ENCODE data around the gene FUT7. TPM values are rescaled to one million over a fixed set of nuclear protein-coding genes. Genes with fewer than 3 reads are reported as not detected.

FUT7 gene
- total RNA-seq, 4 donors from 2014 or later, result not detected

DNA sequence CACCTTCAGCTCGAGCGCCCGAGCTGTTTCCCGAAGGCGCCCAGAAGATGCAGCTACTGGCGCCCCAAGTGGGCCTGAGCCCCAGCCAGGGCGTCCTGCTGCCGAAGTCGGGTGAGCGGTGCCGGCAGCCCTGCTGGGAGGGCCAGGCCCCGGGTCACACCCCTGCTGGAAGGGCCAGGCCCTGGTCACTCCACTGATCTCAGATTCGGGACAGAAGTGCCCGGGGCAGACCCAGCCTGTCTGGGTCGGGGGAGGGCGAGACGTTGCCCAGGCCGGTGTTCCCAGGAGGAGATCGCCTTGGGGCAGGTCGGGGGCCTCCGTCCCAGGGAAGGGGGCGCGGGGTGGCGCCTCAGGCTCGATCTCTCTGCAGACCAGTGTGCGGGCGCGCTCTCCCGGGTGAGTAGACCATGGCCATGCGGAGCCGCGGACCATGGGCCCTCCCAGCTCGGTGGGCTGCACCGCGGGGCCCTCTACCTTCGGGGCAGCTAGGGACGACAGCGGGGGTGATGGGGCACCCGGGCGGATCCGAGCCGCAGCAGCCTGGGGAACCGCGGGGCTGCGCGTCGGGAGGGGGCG lies 46.8 kb downstream of the FUT7 start:
- Histone ChIP-seq H3K36me3 (no peaks in the 10 kb centered on the region), H3K27me3 (peaks cover 8 to 16% of the 10 kb centered on the region in 2 donors), H3K9me3 (no peaks in the 10 kb centered on the region), H3K27ac (no peak overlapping the region), H3K4me3 (no peak overlapping the region), H3K4me1 (no peaks in the 10 kb centered on the region)
- DNase-seq, result no peak
- intact Hi-C loops (cut with DNase I; ENCODE audit: low total_unique reads), result no loop called here
- TF ChIP-seq POLR2A (IDR thresholded peaks at IDR 0.05), result no peak
- TF ChIP-seq, protein P1, sequence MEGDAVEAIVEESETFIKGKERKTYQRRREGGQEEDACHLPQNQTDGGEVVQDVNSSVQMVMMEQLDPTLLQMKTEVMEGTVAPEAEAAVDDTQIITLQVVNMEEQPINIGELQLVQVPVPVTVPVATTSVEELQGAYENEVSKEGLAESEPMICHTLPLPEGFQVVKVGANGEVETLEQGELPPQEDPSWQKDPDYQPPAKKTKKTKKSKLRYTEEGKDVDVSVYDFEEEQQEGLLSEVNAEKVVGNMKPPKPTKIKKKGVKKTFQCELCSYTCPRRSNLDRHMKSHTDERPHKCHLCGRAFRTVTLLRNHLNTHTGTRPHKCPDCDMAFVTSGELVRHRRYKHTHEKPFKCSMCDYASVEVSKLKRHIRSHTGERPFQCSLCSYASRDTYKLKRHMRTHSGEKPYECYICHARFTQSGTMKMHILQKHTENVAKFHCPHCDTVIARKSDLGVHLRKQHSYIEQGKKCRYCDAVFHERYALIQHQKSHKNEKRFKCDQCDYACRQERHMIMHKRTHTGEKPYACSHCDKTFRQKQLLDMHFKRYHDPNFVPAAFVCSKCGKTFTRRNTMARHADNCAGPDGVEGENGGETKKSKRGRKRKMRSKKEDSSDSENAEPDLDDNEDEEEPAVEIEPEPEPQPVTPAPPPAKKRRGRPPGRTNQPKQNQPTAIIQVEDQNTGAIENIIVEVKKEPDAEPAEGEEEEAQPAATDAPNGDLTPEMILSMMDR (IDR thresholded peaks at IDR 0.05), result no peak

DNA sequence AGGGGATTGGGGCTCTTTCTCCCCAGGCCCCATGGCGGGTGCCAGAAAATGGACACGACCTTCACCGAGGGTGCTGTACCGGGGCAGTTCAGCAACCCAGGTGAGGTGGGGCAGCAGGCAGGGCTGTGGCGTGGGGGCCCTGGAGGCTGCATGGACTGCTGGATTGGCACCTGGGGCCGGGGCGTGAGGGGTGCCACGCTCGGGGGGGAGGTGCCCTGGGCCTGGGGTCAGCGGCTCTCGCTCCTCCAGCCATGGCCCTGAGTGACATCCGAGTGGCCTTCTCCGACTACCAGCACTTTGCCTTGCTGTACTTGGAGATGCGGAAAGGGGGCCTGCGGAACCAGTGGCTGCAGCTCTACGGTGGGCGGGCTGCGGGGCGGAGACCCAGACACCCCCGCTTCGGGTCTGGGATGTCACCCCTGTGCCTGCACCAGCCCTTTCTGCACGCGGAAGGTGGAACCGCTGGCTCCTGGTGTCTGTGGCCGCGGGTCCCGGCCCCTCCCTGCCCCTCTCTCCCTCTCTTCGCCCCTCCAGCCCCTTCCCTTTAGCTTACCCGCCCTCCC lies 47.3 kb downstream of the FUT7 start:
- intact Hi-C loops (cut with DNase I; ENCODE audit: low total_unique reads), result no loop called here
- Histone ChIP-seq H3K4me3 (no peak overlapping the region), H3K27ac (no peak overlapping the region), H3K27me3 (peaks cover 8 to 16% of the 10 kb centered on the region in 2 donors), H3K9me3 (no peaks in the 10 kb centered on the region), H3K36me3 (no peaks in the 10 kb centered on the region), H3K4me1 (no peaks in the 10 kb centered on the region)
- no peak for TF ChIP-seq POLR2A (IDR thresholded peaks at IDR 0.05)
- TF ChIP-seq, protein P1 (IDR thresholded peaks at IDR 0.05), result no peak
- no peak for DNase-seq

DNA sequence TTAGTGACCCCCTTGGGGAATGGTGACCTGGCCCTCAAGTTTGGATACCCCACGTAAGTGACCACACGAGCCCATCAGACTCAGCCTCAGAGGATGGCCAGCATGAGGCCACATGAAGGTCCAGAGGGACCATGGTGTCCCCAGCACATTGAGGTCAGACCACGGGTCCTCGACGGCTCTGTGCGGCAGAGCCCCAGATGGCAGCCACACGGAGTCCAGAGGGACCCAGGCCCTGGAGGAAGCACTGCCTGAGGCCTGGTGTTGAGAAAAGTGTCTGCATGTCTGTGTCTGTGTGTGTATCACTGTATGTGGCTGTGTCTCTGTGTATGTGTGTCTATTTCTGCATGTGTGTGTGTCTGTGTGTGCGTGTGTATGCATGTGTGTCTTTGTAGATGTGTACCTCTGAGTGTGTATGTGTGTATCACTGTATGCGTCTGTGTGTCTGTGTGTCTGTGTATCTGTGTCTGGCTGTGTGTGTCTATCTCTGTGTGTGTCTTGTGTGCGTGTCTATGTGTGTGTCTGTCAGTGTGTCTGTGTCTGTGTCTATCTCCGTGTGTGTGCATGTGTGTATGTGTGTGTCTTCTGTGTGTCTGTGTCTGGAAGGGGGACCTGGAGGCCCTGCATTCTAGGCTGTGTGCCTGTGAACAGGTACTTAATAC lies 48.1 kb downstream of the FUT7 start:
- H3K27me3 ChIP-seq, result peaks cover 8 to 16% of the 10 kb centered on the region in 2 donors
- no peak for DNase-seq
- intact Hi-C loops (cut with DNase I; ENCODE audit: low total_unique reads), result no loop called here
- TF ChIP-seq, protein P1 (IDR thresholded peaks at IDR 0.05), result no peak
- TF ChIP-seq POLR2A (IDR thresholded peaks at IDR 0.05), result no peak
- H3K9me3 ChIP-seq, result no peaks in the 10 kb centered on the region
- no peak overlapping the region for H3K27ac ChIP-seq
- no peak overlapping the region for H3K4me3 ChIP-seq
- no peaks in the 10 kb centered on the region for H3K4me1 ChIP-seq
- H3K36me3 ChIP-seq, result no peaks in the 10 kb centered on the region

DNA sequence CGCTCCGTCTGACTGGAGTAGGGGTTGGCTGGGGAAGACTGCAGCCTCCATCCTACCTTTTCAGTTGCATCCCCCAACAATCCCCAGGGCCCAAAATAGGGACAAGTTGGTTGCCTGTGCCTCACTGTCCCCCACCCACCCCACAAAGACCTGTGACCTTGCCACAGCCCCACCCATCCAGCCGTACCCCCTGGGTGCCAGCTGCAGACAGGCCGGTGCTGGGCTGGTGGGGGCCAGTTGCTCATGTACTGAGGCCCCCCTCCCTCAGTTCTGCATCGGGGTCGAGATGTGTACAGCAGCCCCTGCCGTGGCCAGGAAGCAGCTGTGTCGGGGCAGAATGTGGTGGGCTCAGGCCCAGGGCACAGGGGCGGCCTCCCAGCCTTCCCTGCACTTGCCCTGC lies 48.7 kb downstream of the FUT7 start:
- H3K27me3 ChIP-seq, result peaks cover 8 to 16% of the 10 kb centered on the region in 2 donors

More for the DNA sequence above, 48.7 kb downstream of the FUT7 start:
- no peak for DNase-seq
- intact Hi-C loops (cut with DNase I; ENCODE audit: low total_unique reads), result no loop called here
- Histone ChIP-seq H3K27ac (no peak overlapping the region), H3K4me3 (no peak overlapping the region), H3K9me3 (no peaks in the 10 kb centered on the region), H3K4me1 (no peaks in the 10 kb centered on the region), H3K36me3 (no peaks in the 10 kb centered on the region)
- TF ChIP-seq POLR2A (IDR thresholded peaks at IDR 0.05), result no peak
- TF ChIP-seq, protein P1 (IDR thresholded peaks at IDR 0.05), result no peak
